ENCODE data around the gene MAST4.
"Not testable (repeated sequence)": the region's sequence is repeated elsewhere in the genome, so short reads cannot be mapped to it uniquely, and the experiment has no call there.

MAST4 gene

GRCh38 chr5:66814146-66814991, 218.2 kb downstream of the MAST4 start:
- DNase-seq: no peak

- no peak for DNase-seq
These were observed 222.2 kb downstream of the MAST4 start for GRCh38 chr5:66818304-66818934.

GRCh38 chr5:66818935-66819328, 222.7 kb downstream of the MAST4 start:
- no peak for DNase-seq

GRCh38 chr5:66820630-66821207, 224.5 kb downstream of the MAST4 start:
- DNase-seq: no peak

GRCh38 chr5:66821688-66822429, 225.7 kb downstream of the MAST4 start:
- no peak for DNase-seq

DNA sequence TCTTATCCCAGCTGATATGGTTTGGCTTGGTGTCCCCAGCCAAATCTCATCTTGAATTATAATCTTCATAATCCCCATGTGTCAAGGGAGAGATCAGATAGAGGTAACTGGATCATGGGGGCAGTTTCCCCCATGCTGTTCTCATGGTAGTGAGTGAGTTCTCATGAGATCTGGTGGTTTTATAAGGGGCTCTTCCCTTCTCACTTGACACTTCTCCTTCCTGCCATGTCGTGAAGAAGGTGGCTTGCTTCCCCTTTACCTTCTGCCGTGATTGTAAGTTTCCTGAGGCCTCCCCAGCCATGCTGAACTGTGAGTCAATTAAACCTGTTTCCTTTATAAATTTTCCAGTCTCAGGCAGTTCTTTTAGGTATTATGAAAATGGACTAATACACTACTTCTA, 226.7 kb downstream of the MAST4 start:
- not testable (repeated sequence) for DNase-seq

- DNase-seq: no peak
These were observed 228.3 kb downstream of the MAST4 start for GRCh38 chr5:66824476-66824875.

DNA sequence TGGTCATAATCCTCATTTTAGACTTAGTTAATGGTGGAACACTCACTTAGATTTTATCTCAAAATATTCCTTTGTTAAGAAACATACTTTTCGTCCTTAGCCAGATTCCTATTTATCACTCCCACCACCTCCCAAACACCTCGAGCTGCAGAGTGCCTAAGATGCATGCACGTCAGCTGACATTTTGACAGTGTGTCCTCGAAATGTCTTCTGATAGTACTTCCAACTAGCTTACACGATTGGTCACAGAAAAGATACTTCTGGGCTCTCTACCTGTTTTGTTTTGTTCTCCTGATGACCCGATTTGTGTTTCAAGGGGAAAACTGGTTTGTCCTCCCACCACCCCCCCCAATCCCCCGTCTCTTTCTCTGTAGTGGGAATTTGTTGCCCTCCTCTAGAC, 230.1 kb downstream of the MAST4 start:
- DNase-seq: no peak

- no peak for DNase-seq
These were observed 230.5 kb downstream of the MAST4 start for GRCh38 chr5:66826696-66827095.

GRCh38 chr5:66828046-66828547, 231.9 kb downstream of the MAST4 start:
- DNase-seq: no peak

DNA sequence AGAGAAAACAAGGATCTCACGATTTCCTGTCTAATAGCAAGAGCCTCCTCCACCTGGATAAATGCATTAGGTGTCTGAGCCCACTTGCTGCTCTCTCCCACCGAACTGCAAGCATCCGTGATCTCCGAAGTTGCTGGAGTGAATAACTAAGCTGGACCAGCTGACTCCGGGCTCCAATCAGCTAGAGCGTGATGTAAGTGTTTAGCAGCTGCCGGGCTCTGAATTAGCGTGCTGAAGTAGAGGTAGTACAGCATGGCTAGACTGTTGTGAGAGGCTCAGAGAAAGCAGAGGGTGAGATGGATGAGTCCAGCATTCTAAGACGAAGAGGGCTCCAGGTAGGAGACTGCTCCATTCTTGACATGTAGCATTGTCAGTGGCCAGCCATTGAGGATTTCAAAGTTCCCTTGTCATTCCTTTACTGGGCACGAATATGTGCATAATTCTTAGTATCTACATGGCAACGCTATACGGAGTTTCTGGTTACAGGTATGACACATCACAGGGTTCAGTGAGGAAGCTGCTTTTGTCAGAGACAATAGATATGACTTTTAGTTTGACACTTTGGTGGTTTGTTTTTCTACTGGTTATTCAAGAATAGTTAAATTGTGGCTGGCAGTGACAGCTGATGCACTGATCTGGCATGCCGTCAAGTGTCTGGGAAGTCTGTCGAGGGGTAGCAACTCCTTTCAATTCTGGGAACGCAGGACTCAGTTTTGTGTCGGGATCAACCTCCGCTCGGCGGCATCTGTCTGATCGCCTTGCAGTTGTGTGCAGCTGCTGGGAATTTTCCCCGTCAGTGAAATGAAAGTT, 232.6 kb downstream of the MAST4 start:
- no peak for DNase-seq

GRCh38 chr5:66829358-66829674, 233.1 kb downstream of the MAST4 start:
- DNase-seq: no peak

DNA sequence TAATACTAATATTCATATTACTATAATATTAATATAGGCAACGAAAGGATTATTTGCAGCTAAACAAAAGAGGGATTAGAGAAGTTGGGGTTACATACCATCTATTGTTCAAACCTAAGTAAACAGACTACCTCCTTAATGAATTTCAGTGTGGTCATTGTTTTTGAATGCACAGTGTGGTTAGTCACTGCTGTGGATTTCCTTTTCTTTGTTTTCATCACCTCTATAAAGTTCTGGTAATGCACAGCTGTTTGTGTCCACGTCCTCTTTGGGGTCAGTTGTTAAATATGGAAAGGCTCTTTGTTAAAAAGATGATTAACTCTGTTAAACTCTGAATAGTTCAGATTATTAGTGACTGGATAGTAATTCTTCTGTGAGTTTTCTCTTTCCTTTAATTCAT, 233.6 kb downstream of the MAST4 start:
- no peak for DNase-seq

- DNase-seq: no peak
These were observed 234.4 kb downstream of the MAST4 start for GRCh38 chr5:66830636-66831035.

- no peak for DNase-seq
These were observed 243.5 kb downstream of the MAST4 start for GRCh38 chr5:66839636-66840185.

- DNase-seq: no peak
These were observed 244.4 kb downstream of the MAST4 start for GRCh38 chr5:66840511-66841013.

- DNase-seq: no peak
These were observed 245.1 kb downstream of the MAST4 start for GRCh38 chr5:66841264-66841663.

DNA sequence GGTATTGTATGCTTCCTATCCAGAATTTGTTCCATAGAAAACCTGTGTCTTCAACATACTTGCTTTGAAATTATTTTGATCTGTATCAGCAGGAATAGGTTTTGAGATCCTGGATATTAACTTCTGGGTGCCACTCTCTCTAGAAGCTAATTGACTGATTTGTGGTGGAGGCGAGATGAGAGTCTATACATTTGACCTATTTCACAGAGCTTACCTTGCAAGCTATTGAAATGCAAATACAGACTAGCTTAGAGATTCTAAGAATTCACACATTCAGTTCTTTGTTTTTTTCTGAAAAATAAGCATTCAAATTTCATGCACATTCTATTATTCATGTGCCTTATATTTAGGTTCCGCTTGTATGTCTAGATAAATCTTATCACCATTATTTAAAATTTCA, 246.3 kb downstream of the MAST4 start:
- DNase-seq: no peak

GRCh38 chr5:66843065-66843464, 246.9 kb downstream of the MAST4 start:
- no peak for DNase-seq

DNA sequence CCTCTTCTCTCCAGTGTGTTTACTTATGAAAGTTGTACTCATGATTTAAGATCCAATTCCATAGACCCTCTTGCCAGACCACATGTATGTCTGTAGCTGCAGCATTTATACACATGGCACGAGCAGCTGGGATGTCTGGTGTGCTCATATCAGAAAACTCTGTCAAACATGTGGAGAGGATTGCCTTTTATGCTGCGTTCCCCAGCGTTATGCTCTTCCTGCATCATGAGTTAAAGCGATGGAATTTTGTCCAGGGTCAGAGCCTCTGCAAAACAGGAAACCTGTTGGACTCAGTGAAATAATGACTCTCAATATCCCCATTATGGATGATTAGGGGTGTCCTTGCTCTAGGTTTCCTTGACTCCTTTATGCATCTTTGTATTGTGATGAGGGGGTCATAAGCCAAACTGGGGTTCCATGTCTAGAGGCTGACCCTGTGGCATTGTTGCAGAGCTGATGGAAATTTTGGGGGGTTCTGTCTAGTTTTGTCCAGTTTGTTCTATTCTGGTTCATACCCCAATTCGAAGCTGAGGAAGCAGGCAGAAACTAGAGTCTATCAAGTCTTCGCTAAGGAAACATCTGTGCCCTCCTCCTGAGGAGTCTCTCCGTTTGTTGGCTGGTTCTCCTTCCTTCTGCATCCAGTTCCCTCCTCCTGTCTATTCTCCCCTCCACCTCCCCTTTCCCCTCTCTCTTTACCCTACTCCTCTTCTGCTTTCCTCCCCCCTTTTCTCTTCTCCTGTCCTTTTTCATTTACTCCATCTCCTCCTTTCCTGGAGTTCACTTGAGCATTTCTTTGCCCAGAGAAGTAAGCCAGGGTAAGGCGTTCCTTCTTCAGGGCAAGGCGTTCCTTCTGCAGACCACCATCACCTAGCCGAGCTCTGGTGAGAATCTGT, 252.8 kb downstream of the MAST4 start:
- DNase-seq: no peak

GRCh38 chr5:66849803-66850202, 253.6 kb downstream of the MAST4 start:
- no peak for DNase-seq

All from NCI-H446 treated with DMSO at 0.1 percent for 48 hours (cell line).